H9 (cell line): Measurements from ENCODE around the gene SH3RF3. TPM values are rescaled to one million over a fixed set of nuclear protein-coding genes. Genes with fewer than 3 reads are reported as not detected.

Experiments
- DNase-seq: peaks from one replicate; pipeline ENCODE4 v3.0.0-alpha.2; 2017
- H2AFZ ChIP-seq: one replicate; pipeline ENCODE4 v1.6.1; 2013; ENCODE audit warnings: mild to moderate bottlenecking, low read length, control low read depth, moderate library complexity
- H2AK5ac ChIP-seq: 2 replicates; pipeline ENCODE4 v1.6.1; 2013; ENCODE audit warnings: low read length, control low read depth, mixed read lengths; ENCODE audit not compliant: insufficient read length
- H2BK120ac ChIP-seq: one replicate; pipeline ENCODE4 v1.6.1; 2013; ENCODE audit warnings: low read depth, mild to moderate bottlenecking, low read length, control low read depth, inconsistent platforms; ENCODE audit not compliant: poor library complexity, severe bottlenecking
- H2BK12ac ChIP-seq: 2 replicates; pipeline ENCODE4 v1.6.1; 2013; ENCODE audit warnings: low read length, control low read depth, mixed read lengths, low read depth; ENCODE audit not compliant: insufficient read length
- H2BK15ac ChIP-seq: 2 replicates; pipeline ENCODE4 v1.6.1; 2013; ENCODE audit warnings: low read depth, low read length, control low read depth
- H2BK20ac ChIP-seq: one replicate; pipeline ENCODE4 v1.6.1; 2013; ENCODE audit warnings: low read depth, mild to moderate bottlenecking, low read length, control low read depth, inconsistent platforms; ENCODE audit not compliant: poor library complexity, severe bottlenecking
- H2BK5ac ChIP-seq: 2 replicates; pipeline ENCODE4 v1.6.1; 2013; ENCODE audit warnings: low read length, control low read depth, mixed read lengths; ENCODE audit not compliant: insufficient read length
- H3K14ac ChIP-seq: 2 replicates; pipeline ENCODE4 v1.6.1; 2013; ENCODE audit warnings: low read length, control low read depth; ENCODE audit not compliant: insufficient read depth
- H3K18ac ChIP-seq: 2 replicates; pipeline ENCODE4 v1.6.1; 2013; ENCODE audit warnings: low read depth, mild to moderate bottlenecking, mixed read lengths, low read length, control low read depth; ENCODE audit not compliant: insufficient read length
- H3K23ac ChIP-seq: 2 replicates; pipeline ENCODE4 v1.6.1; 2013; ENCODE audit warnings: low read length, control low read depth, mixed read lengths, low read depth; ENCODE audit not compliant: insufficient read length
- H3K23me2 ChIP-seq: 2 replicates; pipeline ENCODE4 v1.6.1; 2013; ENCODE audit warnings: low read depth, mild to moderate bottlenecking, mixed read lengths, low read length, control low read depth; ENCODE audit not compliant: insufficient read length, poor library complexity, severe bottlenecking
- H3K27ac ChIP-seq: 2 replicates; pipeline ENCODE4 v1.5.1; 2013; ENCODE audit warnings: low read length, control low read depth, mixed read lengths, low read depth; ENCODE audit not compliant: insufficient read length
- H3K27me3 ChIP-seq: 2 replicates; pipeline ENCODE4 v1.6.1; 2013; ENCODE audit warnings: low read length, control low read depth, inconsistent platforms; ENCODE audit not compliant: insufficient read depth
- H3K4ac ChIP-seq: 2 replicates; pipeline ENCODE4 v1.6.1; 2013; ENCODE audit warnings: low read depth, mild to moderate bottlenecking, control low read depth, inconsistent platforms, low read length, moderate library complexity
- H3K4me1 ChIP-seq: 2 replicates; pipeline ENCODE4 v1.6.1; 2013; ENCODE audit warnings: low read length, control low read depth, inconsistent platforms; ENCODE audit not compliant: insufficient read depth
- H3K4me2 ChIP-seq: 2 replicates; pipeline ENCODE4 v1.6.1; 2013; ENCODE audit warnings: low read length, control low read depth, mixed read lengths; ENCODE audit not compliant: insufficient read length, insufficient read depth
- H3K56ac ChIP-seq: 2 replicates; pipeline ENCODE4 v1.6.1; 2013; ENCODE audit warnings: low read depth, mild to moderate bottlenecking, mixed read lengths, low read length, control low read depth; ENCODE audit not compliant: insufficient read length
- H3K79me1 ChIP-seq: 2 replicates; pipeline ENCODE4 v1.6.1; 2013; ENCODE audit warnings: low read depth, mild to moderate bottlenecking, moderate library complexity, low read length, control low read depth, inconsistent platforms; ENCODE audit not compliant: insufficient read depth, poor library complexity, severe bottlenecking
- H3K79me2 ChIP-seq: 2 replicates; pipeline ENCODE4 v1.6.1; 2013; ENCODE audit warnings: low read length, control low read depth, inconsistent platforms; ENCODE audit not compliant: insufficient read depth
- H3K9ac ChIP-seq: 2 replicates; pipeline ENCODE4 v1.6.1; 2013; ENCODE audit warnings: low read length, control low read depth, mixed read lengths; ENCODE audit not compliant: insufficient read length; ENCODE audit errors: extremely low read depth
- H3K9me3 ChIP-seq: one replicate; pipeline ENCODE4 v1.6.1; 2013; ENCODE audit warnings: low read depth, low read length, inconsistent platforms; ENCODE audit not compliant: control insufficient read depth
- H3T11ph ChIP-seq: one replicate; pipeline ENCODE4 v1.6.1; 2013; ENCODE audit warnings: mild to moderate bottlenecking, low read length, control low read depth, inconsistent platforms
- H4K20me1 ChIP-seq: one replicate; pipeline ENCODE4 v1.6.1; 2013; ENCODE audit not compliant: control insufficient read depth, insufficient read length, insufficient read depth
- H4K5ac ChIP-seq: 2 replicates; pipeline ENCODE4 v1.6.1; 2013; ENCODE audit warnings: low read depth, mild to moderate bottlenecking, mixed read lengths, low read length, control low read depth; ENCODE audit not compliant: insufficient read length
- H4K8ac ChIP-seq: replicated peaks from 2 replicates; pipeline ENCODE4 v1.6.1; 2013; ENCODE audit warnings: low read length, control low read depth, mixed read lengths, low read depth; ENCODE audit not compliant: insufficient read length
- H4K91ac ChIP-seq: 2 replicates; pipeline ENCODE4 v1.6.1; 2013; ENCODE audit warnings: low read depth, mild to moderate bottlenecking, moderate library complexity, mixed read lengths, low read length, control low read depth; ENCODE audit not compliant: insufficient read length
- H3K27ac Mint-ChIP-seq, 3 experiments: 2 replicates in 2 of 3; 3 replicates in 1 of 3; pipeline ENCODE4 v1.8.0; 2020 to 2021; ENCODE audit warnings: mixed read lengths in 3 of 3, mild to moderate bottlenecking in 1 of 3, moderate library complexity in 1 of 3
- H3K27me3 Mint-ChIP-seq: 2 replicates; pipeline ENCODE4 v1.8.0; 2021; ENCODE audit warnings: low read depth, mild to moderate bottlenecking, moderate library complexity, mixed read lengths
- H3K36me3 Mint-ChIP-seq, 3 experiments: 2 replicates in 2 of 3; 3 replicates in 1 of 3; pipeline ENCODE4 v1.8.0; 2020 to 2021; ENCODE audit warnings: low read depth in 3 of 3, mixed read lengths in 3 of 3; ENCODE audit not compliant: insufficient read depth in 1 of 3
- H3K4me1 Mint-ChIP-seq, 2 experiments: 2 replicates each; pipeline ENCODE4 v1.8.0; 2020; ENCODE audit warnings: mixed read lengths in 2 of 2
- H3K4me3 Mint-ChIP-seq, 2 experiments: 2 replicates in 1 of 2; 3 replicates in 1 of 2; pipeline ENCODE4 v1.8.0; 2020 to 2021; ENCODE audit warnings: mild to moderate bottlenecking in 2 of 2, mixed read lengths in 2 of 2, moderate library complexity in 1 of 2
- H3K9me3 Mint-ChIP-seq, 2 experiments: 2 replicates in 1 of 2; 3 replicates in 1 of 2; pipeline ENCODE4 v1.8.0; 2020; ENCODE audit warnings: mild to moderate bottlenecking in 2 of 2, mixed read lengths in 2 of 2, moderate library complexity in 1 of 2
- CTCF ChIP-seq: fragments of 200-600 bp; sonication (generic); conservative IDR thresholded peaks from 3 replicates; pipeline ENCODE4 v1.8.0; 2021; ENCODE audit warnings: antibody characterized with exemption, mild to moderate bottlenecking
- WGBS: extraction: QIAGEN DNeasy Blood & Tissue Kit; methylation state at CpG from one replicate; pipeline ENCODE4 v1.1.7; 2013; ENCODE audit warnings: missing lambda C conversion rate, low lambda C conversion rate, mixed read lengths; ENCODE audit not compliant: insufficient read length; ENCODE audit errors: extremely low coverage; 5-methylcytosine and 5-hydroxymethylcytosine counted together
- total RNA-seq: library from RNA; stranded (reverse); gene quantifications from 2 replicates; pipeline ENCODE4 v1.2.1, GENCODE V29; 2021

Gene SH3RF3
- total RNA-seq, 1 experiment from 2014 or later, result 0.46 TPM

GRCh38 chr2:109259671-109260070, 130.7 kb downstream of the SH3RF3 start:
- no peak for DNase-seq
- H3K27me3 Mint-ChIP-seq, result peaks cover 1% of the 10 kb centered on the region; the same call in 1 of the 2 replicates
- peaks cover 4 to 5% of the 10 kb centered on the region in 2 experiments for H3K4me1 Mint-ChIP-seq

More at GRCh38 chr2:109259671-109260070, 130.7 kb downstream of the SH3RF3 start:
- Mint-ChIP-seq H3K27ac (no peak overlapping the region), H3K36me3 (no peaks in the 10 kb centered on the region), H3K9me3 (no peaks in the 10 kb centered on the region; a peak in 1 of 5 replicates), H3K4me3 (no peak overlapping the region)
- H2BK5ac ChIP-seq, result no peak overlapping the region
- H3T11ph ChIP-seq, result no peak overlapping the region
- no peak overlapping the region for H4K8ac ChIP-seq
- H3K9me3 ChIP-seq, result no peaks in the 10 kb centered on the region
- no peak overlapping the region for H3K23ac ChIP-seq
- no peak overlapping the region for H2AK5ac ChIP-seq
- H2BK15ac ChIP-seq, result no peak overlapping the region
- no peak overlapping the region for H2BK20ac ChIP-seq
- no peak overlapping the region for H2BK12ac ChIP-seq
- no peaks in the 10 kb centered on the region for H3K79me2 ChIP-seq
- H3K4me2 ChIP-seq, result no peak overlapping the region
- no peak overlapping the region for H2BK120ac ChIP-seq
- H3K56ac ChIP-seq, result no peak overlapping the region
- no peak overlapping the region for H4K91ac ChIP-seq
- no peak overlapping the region for H2AFZ ChIP-seq
- no peak for TF ChIP-seq CTCF
- no peaks in the 10 kb centered on the region; the same call in 1 of the 2 replicates for H3K4me1 ChIP-seq
- H3K23me2 ChIP-seq, result no peaks in the 10 kb centered on the region
- no peak overlapping the region for H3K4ac ChIP-seq
- no peak overlapping the region for H3K14ac ChIP-seq
- H3K9ac ChIP-seq, result no peak overlapping the region
- H4K20me1 ChIP-seq, result no peaks in the 10 kb centered on the region
- no peak overlapping the region for H4K5ac ChIP-seq
- H3K79me1 ChIP-seq, result no peaks in the 10 kb centered on the region
- H3K27ac ChIP-seq, result no peak overlapping the region
- no peak overlapping the region for H3K18ac ChIP-seq
- H3K27me3 ChIP-seq, result no peaks in the 10 kb centered on the region
- no CpG with 5 or more reads among the region's 8 CpGs for WGBS
